Measurements from ENCODE around the gene ADD3. TPM values are rescaled to one million over a fixed set of nuclear protein-coding genes. Genes with fewer than 3 reads are reported as not detected.

Gene ADD3
- total RNA-seq, 2 donors from 2014 or later: 97.9 to 122 TPM

DNA sequence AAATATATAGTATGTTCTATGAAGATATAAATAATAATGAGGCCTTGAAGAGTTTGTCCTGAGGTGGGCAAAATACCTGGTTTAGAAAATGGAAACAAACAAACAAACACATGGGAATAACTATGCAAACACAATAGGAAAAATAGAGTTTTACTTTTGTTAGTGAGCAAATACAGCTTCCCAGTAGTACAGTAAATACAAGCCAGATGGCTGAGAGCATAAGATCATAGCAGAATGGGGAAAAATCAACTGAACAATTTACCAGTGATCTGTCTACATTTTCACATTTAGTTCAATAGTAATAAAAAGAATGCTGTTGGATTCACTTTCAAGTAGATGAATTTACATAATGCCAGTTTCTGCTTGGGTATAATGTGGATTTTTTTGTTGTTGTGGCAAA is 45.1 kb downstream of the ADD3 start:
- Mint-ChIP-seq H3K4me1 (ENCODE audit: low read depth) (peaks cover 66% of the 10 kb centered on the region), H3K27me3 (ENCODE audit: low read depth) (no peaks in the 10 kb centered on the region), H3K36me3 (ENCODE audit: insufficient read depth in 2 of 2) (peaks cover 24 to 28% of the 10 kb centered on the region in 2 donors), H3K9me3 (peaks cover 9% of the 10 kb centered on the region in 2 donors), H3K4me3 (no peak overlapping the region), H3K27ac (peak overlapping the region; percentile 84)
- DNase-seq: no peak
- no peak for ATAC-seq (replicated peaks in 1 of 2)

DNA sequence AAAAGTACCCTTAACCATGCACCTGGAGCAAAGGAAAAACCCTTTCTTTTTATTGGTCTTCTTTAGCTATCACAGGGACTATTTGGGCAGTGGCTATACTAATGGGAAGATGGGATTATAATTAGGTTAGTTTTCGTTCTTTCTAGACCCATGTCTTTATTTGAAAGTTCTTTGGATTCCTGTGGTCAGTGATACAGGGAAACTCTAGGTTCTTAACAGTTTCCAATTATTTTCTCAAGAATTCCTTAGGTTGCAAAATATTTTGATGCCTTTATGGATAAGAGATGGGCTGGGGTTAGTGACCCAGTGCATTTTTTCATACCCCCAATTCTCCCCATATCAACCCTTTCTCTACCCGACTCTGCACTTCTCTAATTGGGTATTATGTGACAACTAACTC is 49.0 kb downstream of the ADD3 start:
- Mint-ChIP-seq H3K9me3 (no peaks in the 10 kb centered on the region), H3K4me3 (peak overlapping the region in 1 of 2 donors; percentile 85), H3K36me3 (ENCODE audit: insufficient read depth in 2 of 2) (no peaks in the 10 kb centered on the region), H3K4me1 (ENCODE audit: low read depth) (peaks cover 91% of the 10 kb centered on the region), H3K27me3 (ENCODE audit: low read depth) (no peaks in the 10 kb centered on the region), H3K27ac (peak overlapping the region; percentile 95)
- DNase-seq: no peak
- no peak for ATAC-seq (replicated peaks in 1 of 2)

DNA sequence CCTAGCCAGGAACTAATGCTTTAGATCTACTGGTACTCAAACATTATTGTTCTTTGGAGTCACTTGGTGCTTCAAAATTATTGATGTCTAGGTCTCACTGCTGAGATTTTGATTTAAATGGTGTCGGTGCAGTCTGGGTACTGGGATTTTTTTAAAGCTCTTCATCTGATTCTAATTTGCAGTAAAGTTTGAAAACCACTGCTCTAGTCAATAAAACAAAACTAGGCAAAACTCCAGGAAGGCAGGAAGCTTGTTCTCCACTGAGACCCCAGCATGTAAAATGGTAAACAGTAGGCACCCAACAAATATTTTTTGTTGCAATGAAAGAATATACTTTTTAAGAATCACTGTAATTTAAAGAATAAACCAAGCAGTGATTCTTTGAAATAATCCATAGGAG is 49.7 kb downstream of the ADD3 start:
- peak overlapping the region; percentile 58 to 85 for H3K4me3 Mint-ChIP-seq
- peaks cover 87% of the 10 kb centered on the region for H3K4me1 Mint-ChIP-seq (ENCODE audit: low read depth)
- no peak for DNase-seq
- H3K36me3 Mint-ChIP-seq (ENCODE audit: insufficient read depth in 2 of 2): no peaks in the 10 kb centered on the region
- H3K27ac Mint-ChIP-seq: peak overlapping the region; percentile 95
- H3K27me3 Mint-ChIP-seq (ENCODE audit: low read depth): no peaks in the 10 kb centered on the region
- no peak for ATAC-seq (replicated peaks in 1 of 2)
- no peaks in the 10 kb centered on the region for H3K9me3 Mint-ChIP-seq

DNA sequence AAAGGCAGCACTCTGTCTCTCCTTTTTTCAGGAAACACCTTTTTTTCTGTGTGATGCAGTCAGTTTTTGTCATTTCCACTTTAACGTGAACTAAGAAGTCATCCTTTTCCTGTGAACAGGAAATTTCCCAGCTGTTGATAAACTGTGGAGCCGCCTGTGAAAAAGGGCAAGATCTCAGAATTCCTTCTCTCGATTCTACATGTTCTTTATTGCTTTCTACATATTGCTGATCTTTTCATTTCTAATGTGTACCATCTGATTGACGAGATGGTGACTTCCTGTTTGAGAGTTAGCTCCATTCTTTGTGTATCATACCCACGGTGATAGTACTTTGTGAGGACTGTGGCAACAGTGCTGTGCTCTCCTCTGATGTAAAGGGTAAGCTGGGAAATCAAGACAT is 50.4 kb downstream of the ADD3 start:
- no peak for DNase-seq
- Mint-ChIP-seq H3K4me3 (peak overlapping the region; percentile 76 to 85), H3K36me3 (ENCODE audit: insufficient read depth in 2 of 2) (no peaks in the 10 kb centered on the region), H3K4me1 (ENCODE audit: low read depth) (peaks cover 87% of the 10 kb centered on the region), H3K27me3 (ENCODE audit: low read depth) (no peaks in the 10 kb centered on the region), H3K9me3 (no peaks in the 10 kb centered on the region), H3K27ac (peak overlapping the region; percentile 95)
- peak; percentile 73 to 74 for ATAC-seq (replicated peaks in 1 of 2)

DNA sequence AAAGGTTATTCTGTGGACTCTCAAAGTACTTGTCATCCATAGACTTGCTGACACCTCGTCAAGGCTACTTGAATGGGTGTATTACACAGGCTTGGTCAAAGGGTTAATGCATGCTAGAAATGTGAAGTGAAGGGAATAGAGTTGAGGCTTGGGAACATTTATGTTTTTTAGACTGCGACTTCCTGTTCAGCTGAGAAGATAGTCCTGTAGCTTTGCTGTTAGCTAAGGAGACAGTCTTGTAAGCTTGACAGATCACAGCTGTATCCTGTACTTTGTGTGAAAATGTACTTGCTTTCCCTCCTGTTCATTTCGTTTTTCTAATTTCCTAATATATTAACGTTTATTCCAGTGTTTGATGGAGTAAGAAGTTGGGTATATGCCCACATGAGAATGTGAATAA is 52.1 kb downstream of the ADD3 start:
- peak overlapping the region; percentile 66 for H3K27ac Mint-ChIP-seq
- no peaks in the 10 kb centered on the region for H3K9me3 Mint-ChIP-seq
- peak overlapping the region; percentile 3 to 57 for H3K4me3 Mint-ChIP-seq

DNA sequence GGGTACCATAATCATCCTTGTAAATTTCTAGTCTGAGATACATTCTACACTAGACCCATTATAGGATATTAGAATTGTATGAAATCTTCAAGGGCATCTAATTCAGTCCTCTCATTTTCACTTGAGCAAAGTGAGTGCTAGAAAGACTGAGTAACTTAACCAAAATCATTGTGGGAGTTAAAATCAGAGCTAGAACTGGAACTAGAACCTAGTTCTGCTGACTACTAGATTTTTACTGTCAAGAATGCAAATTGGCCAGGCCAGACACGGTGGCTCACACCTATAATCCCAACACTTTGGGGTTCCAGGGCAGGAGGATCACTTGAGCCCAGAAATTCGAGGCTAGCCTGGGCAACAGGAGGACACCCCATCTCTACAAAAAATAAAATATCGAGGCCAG is 53.9 kb downstream of the ADD3 start:
- Mint-ChIP-seq H3K9me3 (no peaks in the 10 kb centered on the region), H3K27me3 (ENCODE audit: low read depth) (no peaks in the 10 kb centered on the region), H3K4me1 (ENCODE audit: low read depth) (peaks cover 94% of the 10 kb centered on the region), H3K27ac (peak overlapping the region; percentile 21), H3K4me3 (peak overlapping the region in 1 of 2 donors; percentile 31), H3K36me3 (ENCODE audit: insufficient read depth in 2 of 2) (peaks cover 0 to 2% of the 10 kb centered on the region in 2 donors)
- ATAC-seq (replicated peaks in 1 of 2) (peak in 1 of 2 donors; percentile 46), DNase-seq (no peak)

More for the DNA sequence above, 52.1 kb downstream of the ADD3 start:
- ATAC-seq (replicated peaks in 1 of 2) (peak in 1 of 2 donors; percentile 15), DNase-seq (no peak)
- Mint-ChIP-seq H3K36me3 (ENCODE audit: insufficient read depth in 2 of 2) (no peaks in the 10 kb centered on the region), H3K27me3 (ENCODE audit: low read depth) (no peaks in the 10 kb centered on the region), H3K4me1 (ENCODE audit: low read depth) (peaks cover 90% of the 10 kb centered on the region)

DNA sequence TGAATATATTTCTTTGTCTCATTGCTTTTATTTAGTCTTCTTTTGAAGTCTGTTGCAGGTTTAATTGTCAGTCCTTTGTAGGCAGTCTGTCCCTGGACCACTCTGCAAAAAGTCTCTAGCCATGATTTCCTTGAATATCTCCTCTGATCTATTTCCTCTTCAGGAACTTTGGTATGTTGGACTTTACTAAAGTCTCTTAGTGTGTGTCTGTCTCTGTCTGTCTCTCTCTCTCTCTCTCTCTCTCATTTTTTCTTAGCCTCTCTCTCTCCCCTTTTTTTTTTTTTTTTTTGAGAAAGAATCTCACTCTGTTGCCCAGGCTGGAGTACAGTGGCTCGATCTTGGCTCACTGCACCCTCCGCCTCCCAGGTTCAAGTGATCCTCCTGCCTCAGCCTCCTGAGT is 57.5 kb downstream of the ADD3 start:
- no peaks in the 10 kb centered on the region for H3K27me3 Mint-ChIP-seq (ENCODE audit: low read depth)
- peak overlapping the region in 1 of 2 donors; percentile 2 for H3K4me3 Mint-ChIP-seq
- peak overlapping the region; percentile 49 for H3K27ac Mint-ChIP-seq
- ATAC-seq (replicated peaks in 1 of 2) (no peak), DNase-seq (no peak)
- H3K9me3 Mint-ChIP-seq: no peaks in the 10 kb centered on the region
- peaks cover 93% of the 10 kb centered on the region for H3K4me1 Mint-ChIP-seq (ENCODE audit: low read depth)
- H3K36me3 Mint-ChIP-seq (ENCODE audit: insufficient read depth in 2 of 2): peaks cover 0 to 2% of the 10 kb centered on the region in 2 donors

DNA sequence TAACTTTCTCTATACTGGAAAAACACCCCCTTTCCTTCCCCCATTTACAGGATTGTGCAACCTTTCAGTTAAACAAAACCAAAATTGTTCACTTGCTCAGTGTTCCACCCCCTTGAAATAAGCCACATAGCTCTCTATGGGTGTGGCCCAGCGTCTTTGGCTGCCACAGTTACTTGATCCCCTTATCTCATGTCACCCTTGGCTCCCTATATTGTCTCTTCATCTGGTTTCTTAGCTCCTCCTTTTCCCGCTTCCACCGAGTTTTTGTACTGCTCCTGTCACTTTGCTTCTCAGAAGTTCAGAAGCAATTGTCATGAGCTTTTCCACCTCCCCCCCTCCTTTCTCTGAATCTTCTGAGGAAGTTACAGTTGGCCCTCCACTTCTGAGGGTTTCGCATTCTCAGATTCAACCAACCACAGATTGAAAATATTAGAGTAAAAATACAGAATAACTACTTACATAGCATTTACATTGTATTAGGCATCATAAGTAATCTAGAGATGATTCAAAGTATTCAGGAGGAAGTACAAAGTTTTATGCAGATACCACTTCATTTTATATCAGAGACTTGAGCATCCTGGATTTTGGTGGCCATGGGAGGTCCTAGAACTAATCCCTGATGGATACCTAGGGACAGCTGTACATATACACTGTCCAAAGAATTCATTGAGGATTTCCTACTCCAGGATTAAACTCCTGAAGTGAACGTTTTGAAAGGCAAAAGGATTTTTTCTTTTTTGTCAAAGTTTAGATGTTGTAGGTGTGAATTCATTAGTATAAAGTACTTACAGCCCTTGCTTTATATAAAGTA is 60.4 kb downstream of the ADD3 start:
- H3K9me3 Mint-ChIP-seq: no peaks in the 10 kb centered on the region
- ATAC-seq (replicated peaks in 1 of 2) (peak; percentile 80 to 89), DNase-seq (peak; percentile 24 to 39)
- peaks cover 0 to 2% of the 10 kb centered on the region in 2 donors for H3K36me3 Mint-ChIP-seq (ENCODE audit: insufficient read depth in 2 of 2)
- H3K4me1 Mint-ChIP-seq (ENCODE audit: low read depth): peaks cover 98% of the 10 kb centered on the region
- peak overlapping the region; percentile 73 for H3K4me3 Mint-ChIP-seq
- peak overlapping the region; percentile 85 for H3K27ac Mint-ChIP-seq
- no peaks in the 10 kb centered on the region for H3K27me3 Mint-ChIP-seq (ENCODE audit: low read depth)

DNA sequence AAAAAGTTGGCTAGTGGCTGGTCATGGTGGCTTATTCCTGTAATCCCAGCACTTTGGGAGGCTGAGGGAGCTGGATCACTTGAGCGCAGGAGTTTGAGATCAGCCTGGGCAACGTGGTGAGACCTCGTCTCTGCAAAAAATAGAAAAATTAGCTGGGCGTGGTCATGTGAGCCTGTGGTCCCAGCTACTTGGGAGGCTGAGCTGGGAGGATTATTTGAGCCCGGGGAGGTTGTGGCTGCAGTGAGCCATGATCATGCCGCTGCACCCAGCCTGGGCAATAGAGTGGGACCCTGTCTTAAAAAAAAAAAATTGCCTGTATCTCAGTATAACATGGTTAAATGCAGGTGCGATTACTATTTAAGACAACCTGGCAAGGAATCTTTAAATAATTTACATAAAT is 61.0 kb downstream of the ADD3 start:
- H3K27ac Mint-ChIP-seq: peak overlapping the region; percentile 85

DNA sequence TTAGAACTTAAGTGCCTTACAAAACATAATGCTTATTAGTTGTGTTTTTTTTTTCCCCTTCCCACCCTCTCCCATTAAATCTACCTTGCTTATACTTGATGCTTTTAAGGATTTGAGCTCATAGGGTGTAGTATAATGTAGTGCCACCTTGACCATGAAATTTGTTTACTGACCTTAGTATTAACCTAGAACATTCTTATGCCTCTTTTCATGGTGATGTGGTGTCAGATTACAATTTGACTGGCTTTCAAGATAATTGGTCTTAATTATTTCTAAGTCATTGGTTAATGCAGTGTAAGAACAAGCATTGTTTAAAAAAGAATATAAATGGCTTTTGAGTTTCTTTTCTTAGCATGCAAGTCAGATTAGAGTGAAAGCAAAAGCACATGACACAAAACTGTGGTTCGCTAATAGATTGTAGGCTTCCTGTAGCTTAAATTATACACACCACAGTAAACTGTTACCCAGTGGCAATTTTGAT is 61.8 kb downstream of the ADD3 start:
- peak; percentile 23 to 44 for ATAC-seq (replicated peaks in 1 of 2)
- no peaks in the 10 kb centered on the region for H3K27me3 Mint-ChIP-seq (ENCODE audit: low read depth)
- DNase-seq: no peak
- peaks cover 99% of the 10 kb centered on the region for H3K4me1 Mint-ChIP-seq (ENCODE audit: low read depth)
- peak overlapping the region; percentile 73 for H3K4me3 Mint-ChIP-seq
- H3K27ac Mint-ChIP-seq: peak overlapping the region; percentile 85
- H3K36me3 Mint-ChIP-seq (ENCODE audit: insufficient read depth in 2 of 2): peaks cover 0 to 2% of the 10 kb centered on the region in 2 donors
- H3K9me3 Mint-ChIP-seq: no peaks in the 10 kb centered on the region

More for the DNA sequence above, 61.0 kb downstream of the ADD3 start:
- Mint-ChIP-seq H3K4me3 (peak overlapping the region; percentile 73), H3K4me1 (ENCODE audit: low read depth) (peaks cover 99% of the 10 kb centered on the region), H3K9me3 (no peaks in the 10 kb centered on the region), H3K27me3 (ENCODE audit: low read depth) (no peaks in the 10 kb centered on the region), H3K36me3 (ENCODE audit: insufficient read depth in 2 of 2) (peaks cover 0 to 2% of the 10 kb centered on the region in 2 donors)
- no peak for DNase-seq
- ATAC-seq (replicated peaks in 1 of 2): no peak

DNA sequence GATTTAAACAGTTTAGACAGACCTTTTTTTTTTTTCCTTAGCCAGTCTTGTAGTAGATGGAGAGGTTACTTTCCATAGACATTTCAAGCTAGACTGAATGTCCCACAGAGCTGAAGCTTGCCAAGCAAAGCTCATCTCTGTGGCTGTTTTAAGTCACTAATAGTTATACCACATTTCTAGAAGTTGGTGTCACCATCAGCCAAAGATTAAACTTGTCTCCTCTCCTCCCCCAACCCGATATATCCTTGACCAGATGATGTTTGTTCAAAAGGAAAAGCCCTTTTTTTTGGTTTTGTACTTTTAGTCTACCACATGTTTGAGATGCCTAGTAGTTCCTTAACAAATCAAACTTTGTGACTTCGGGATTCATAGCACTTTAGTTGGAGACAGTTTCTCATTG is 66.1 kb downstream of the ADD3 start:
- H3K36me3 Mint-ChIP-seq (ENCODE audit: insufficient read depth in 2 of 2): no peaks in the 10 kb centered on the region
- H3K4me1 Mint-ChIP-seq (ENCODE audit: low read depth): peaks cover 99% of the 10 kb centered on the region
- no peaks in the 10 kb centered on the region for H3K9me3 Mint-ChIP-seq
- H3K27ac Mint-ChIP-seq: peak overlapping the region; percentile 85
- ATAC-seq (replicated peaks in 1 of 2) (no peak), DNase-seq (no peak)
- H3K4me3 Mint-ChIP-seq: peak overlapping the region; percentile 58 to 62
- H3K27me3 Mint-ChIP-seq (ENCODE audit: low read depth): no peaks in the 10 kb centered on the region

DNA sequence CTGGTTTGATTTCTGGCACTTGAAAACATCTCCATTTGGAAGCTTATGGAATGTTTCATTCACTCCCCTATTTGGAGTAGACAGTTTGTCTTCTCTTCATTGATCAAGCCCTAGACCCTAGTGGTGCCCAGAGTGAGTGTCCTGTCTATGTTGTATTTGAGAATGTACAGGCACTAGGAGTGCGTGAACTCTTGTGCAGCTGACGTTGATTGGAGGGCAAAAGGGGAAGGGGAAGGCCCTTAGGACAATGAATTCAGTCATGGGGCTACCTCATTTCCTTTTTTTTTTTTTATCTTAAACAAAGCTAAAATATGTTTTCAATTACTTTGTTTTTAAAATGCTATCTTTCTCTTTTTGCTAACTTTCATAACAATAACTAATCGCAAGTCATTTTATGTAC is 66.5 kb downstream of the ADD3 start:
- H3K27ac Mint-ChIP-seq: peak overlapping the region; percentile 85
- no peaks in the 10 kb centered on the region for H3K27me3 Mint-ChIP-seq (ENCODE audit: low read depth)
- peaks cover 99% of the 10 kb centered on the region for H3K4me1 Mint-ChIP-seq (ENCODE audit: low read depth)
- H3K4me3 Mint-ChIP-seq: peak overlapping the region; percentile 58 to 62
- H3K9me3 Mint-ChIP-seq: no peaks in the 10 kb centered on the region
- peak in 1 of 2 donors; percentile 25 for ATAC-seq (replicated peaks in 1 of 2)
- no peak for DNase-seq
- no peaks in the 10 kb centered on the region for H3K36me3 Mint-ChIP-seq (ENCODE audit: insufficient read depth in 2 of 2)

DNA sequence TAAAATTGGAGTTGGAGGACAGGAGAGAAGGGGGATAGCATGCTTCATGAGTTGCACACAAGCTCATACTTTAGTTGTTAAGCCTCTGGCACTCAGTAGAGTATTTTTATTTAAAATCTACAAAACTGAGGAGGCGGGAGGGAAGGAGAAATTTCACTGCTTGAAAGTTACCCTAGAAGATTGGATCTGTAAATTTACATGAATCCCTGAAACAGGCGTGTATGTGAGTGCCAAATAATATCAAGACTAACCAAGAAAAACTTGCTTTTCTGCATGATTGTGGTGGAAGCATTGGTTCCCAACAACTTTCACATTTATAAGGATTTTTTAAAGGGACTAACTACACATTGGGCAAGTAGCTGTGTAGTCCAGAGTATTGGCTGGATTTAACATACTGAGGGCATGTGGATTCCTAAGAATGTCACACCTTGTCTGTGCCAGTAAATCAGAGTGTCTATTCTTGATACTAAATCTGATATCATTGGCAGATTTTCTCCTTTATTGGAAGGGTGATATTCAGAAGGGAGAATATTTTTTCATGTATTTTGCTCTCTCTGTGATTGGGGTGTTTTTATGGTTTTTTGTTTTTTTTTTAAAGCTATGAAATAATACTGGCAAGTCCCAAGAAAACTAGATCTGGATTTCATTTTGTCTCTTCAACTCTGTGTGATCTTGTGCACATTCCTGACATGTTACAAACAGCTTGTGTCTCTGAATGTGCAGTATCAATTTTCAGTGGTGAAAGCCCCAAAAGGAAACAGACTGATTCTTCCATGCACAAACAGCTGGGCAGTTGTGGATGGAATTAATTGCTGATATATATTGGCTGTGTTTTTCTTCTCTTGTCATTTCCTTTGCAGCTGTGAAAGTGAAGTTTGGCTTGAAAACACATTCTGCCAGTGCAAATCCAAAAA is 67.2 kb downstream of the ADD3 start:
- peak overlapping the region; percentile 85 for H3K27ac Mint-ChIP-seq
- no peaks in the 10 kb centered on the region for H3K27me3 Mint-ChIP-seq (ENCODE audit: low read depth)
- ATAC-seq (replicated peaks in 1 of 2): no peak
- H3K4me1 Mint-ChIP-seq (ENCODE audit: low read depth): peaks cover 99% of the 10 kb centered on the region
- H3K36me3 Mint-ChIP-seq (ENCODE audit: insufficient read depth in 2 of 2): no peaks in the 10 kb centered on the region
- H3K9me3 Mint-ChIP-seq: no peaks in the 10 kb centered on the region
- peak overlapping the region; percentile 58 to 71 for H3K4me3 Mint-ChIP-seq
- DNase-seq: no peak

Measured in activated T-cell treated with anti-CD3 and anti-CD28 coated beads, Interleukin-2, amount 50 U/mL, for 72 hours (primary cell).